GM18505 (cell line): ENCODE results near the gene DIS3L2.
A peak's percentile ranks its signal among the peaks of the same experiment; 100 is the strongest.

Source experiments
- ATAC-seq: cut with Tn5 transposase; IDR thresholded peaks from one replicate; pipeline ENCODE4 v1.9.1; 2021; ENCODE audit not compliant: unreplicated experiment
- POLR2A ChIP-seq: IDR thresholded peaks from 4 replicates; pipeline ENCODE4 v1.6.1; 2011; ENCODE audit warnings: borderline replicate concordance; ENCODE audit not compliant: insufficient read depth, insufficient read length; ENCODE audit errors: extremely low read depth

The DIS3L2 gene

DNA sequence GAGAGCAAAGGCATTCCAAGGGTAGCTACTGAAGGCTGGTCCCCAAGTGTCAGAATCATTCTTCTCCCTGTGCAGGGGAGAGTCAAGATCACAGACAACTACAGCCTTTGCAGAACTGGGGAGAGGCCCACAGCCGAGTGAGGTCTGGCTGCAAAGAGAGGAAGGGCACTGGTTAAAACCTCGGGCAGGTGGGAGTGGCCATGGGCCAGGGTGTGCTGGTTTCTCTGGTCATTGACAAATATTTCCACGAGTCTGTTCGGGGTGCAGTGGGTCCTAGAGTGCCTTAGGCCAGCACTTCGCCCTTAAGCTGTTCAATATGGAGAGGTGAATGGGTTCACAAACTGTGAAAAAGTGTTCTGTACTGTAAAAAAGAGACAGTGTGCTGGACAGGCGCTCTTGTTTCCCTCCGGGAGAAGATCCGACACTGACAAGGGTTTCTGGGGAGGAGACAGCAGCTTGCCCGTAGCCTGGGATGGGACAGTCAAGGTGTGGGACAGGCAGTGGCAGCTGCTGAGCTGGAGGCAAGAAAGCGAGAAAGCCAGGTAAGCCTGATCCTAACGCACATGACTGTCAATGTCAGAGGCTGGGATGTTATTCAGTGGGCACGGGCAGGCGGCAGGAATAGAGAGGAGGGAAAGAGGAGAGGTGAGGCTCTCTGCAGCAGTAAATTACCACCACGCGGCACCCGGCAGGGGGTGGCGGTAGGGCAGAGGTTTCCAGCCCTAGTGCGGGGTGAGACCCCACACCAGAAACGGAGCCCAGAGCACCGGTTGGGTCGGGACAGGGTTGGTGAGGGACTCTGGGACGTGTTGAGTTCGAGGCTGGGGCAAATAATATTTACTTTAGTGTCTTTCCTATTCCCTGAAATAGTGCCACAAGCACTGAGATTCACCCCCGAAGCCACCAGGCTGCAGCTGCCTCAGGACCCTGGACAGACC, 37.3 kb upstream of the DIS3L2 start:
- no peak for TF ChIP-seq POLR2A
- ATAC-seq = no peak

DNA sequence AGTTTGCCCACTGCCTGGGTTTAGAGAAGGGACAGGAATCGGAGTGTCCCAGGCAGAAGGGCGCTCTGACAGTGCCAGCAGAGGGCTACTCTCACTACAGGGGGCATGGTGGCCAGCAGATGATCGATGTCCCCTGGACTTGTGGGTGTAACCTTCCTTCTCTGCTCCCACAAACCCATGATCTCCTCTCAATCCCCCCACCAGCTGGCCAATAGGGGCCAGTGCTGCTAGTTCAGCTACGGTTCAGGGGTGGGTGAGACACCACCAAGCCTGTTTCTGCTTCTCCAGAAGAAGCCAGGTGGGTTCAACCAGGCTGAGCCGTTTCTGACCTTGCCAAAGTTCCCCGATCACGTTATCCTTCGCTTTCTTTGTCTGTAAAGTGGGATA, 36.6 kb upstream of the DIS3L2 start:
- ATAC-seq = no peak
- TF ChIP-seq POLR2A = no peak

DNA sequence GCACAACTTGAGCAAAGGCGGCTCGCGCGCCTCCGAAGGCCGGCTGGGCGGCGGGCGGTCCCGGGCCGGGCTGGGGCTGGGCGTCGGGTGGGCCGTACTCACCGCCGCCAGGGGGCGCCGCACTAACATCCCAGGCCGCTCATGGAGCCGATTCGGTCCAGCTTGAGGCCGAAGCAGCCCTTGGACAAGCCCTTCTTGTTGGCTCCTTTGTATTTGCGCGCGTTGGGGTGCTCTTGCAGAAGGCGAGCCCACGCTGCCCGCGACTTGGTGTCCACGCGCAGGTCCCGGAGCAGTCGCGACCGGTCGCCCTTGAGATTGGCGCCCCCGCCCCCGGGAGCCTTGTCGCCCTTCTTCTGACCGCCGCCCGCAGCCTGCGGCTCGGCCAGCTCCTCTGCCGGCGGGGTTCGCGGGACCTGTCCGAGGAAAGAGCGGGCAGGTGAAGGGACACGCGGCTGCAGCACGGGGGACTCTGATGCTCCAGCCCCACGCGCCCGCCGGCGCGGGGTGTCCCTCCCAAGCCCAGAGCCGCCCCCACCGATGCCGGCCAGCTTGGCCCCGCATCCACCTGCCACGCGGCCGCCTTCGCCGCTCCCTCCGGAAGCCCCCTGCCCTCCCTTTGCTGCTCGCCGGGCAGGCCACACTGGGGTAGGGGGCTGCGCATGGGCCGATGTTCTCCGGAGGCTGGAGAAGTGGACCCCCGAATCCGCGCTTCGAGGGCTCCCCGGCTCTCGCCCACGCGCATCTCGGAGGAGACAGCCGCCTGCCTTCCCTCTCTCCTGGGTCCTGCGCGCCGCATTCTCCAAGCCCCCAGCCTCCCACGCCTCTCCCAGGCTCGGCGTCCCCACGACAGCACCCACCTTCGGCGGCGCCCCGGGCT, 36.0 kb upstream of the DIS3L2 start:
- no peak for TF ChIP-seq POLR2A
- ATAC-seq = no peak

DNA sequence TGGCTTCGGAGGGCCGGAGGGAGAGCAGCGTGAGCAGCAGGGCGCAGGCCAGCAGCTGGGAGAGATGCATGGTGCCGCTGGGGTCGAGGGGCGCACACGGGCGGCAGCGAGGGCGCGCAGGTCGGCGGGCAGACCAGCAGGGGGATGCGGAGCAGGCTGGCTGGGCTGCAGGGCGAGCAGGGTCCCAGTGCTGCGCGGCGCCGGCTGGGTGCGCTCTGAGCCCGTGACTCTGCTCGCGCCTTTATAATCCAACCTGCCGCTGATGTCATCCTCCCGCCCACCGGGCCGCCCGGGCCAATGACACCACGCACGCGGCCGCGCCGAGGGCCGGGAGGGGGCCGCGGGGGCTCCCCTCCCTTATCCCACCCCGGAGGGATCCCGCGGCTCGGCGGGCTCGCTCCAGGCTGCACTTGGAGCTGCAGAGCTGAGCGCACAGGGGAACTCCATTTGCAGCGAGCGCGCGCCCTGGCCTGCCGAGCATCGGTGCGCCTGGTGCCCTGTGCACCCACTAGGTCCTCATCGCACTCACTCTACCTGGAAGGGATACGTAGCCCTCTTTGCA, 35.3 kb upstream of the DIS3L2 start, which contains the start of gene NPPC:
Gene NPPC (minus strand): TSS at position 217 of the 562 bp plus-strand sequence. CDS start 147 bp downstream, at position 70.
- TF ChIP-seq POLR2A = no peak
- ATAC-seq = peak; percentile 60

DNA sequence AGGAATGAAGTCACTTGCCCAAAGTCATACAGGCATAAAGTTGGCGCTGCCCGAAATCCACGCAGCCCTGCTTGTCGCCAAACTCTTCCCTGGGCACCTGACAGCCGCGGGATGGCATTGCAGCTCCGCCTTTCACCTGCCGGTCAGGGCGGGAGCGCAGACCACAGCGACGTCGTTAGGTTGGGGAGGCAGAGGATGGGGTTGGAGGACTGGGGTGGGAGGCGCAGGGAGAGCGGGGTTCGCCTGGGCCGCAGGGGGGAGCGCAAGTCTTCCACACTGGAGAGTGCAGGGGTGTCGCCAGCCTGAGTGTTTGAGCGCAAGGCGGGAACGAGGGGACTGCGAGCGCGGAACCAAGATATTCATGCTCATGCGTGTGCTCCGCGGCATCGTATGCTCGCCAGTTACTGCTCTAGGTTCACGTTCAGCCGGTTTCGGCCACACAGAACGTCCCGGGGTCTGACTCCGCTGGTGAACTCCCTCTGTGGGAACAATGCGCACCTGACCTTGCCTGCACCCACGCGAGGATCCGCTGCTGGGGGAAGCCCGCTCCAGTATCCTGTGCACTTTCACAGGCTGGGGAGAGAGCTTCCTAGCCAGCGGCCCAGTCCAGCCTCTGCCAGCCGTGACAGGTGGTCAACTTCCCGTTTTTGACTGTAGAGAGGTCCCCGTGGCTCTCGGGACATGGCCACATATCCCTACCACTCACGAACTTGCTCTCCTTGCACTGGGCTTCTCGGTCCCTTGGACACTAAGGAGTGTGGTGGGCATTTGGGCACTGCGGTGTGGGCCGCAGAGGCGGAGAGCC, 34.5 kb upstream of the DIS3L2 start:
- ATAC-seq = peak; percentile 41

DNA sequence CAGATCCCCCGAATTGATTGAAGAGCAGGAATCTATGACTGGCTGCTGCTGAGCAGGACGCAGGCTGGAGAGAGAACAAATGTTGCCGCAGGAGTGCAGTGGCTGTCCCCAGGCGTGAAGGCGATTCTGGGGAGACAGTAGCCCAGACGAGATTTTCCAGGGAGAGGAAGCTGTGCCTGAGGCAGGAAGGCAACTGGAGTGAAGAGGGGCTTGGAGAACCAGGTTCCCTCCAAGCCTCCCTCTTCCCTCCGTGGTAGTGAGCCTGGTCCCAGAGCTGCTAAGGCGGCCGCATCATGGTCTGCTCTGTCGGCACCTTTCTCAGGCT, 34.0 kb upstream of the DIS3L2 start:
- no peak for TF ChIP-seq POLR2A
- ATAC-seq = no peak

More for the DNA sequence above, 34.5 kb upstream of the DIS3L2 start:
- TF ChIP-seq POLR2A = no peak

DNA sequence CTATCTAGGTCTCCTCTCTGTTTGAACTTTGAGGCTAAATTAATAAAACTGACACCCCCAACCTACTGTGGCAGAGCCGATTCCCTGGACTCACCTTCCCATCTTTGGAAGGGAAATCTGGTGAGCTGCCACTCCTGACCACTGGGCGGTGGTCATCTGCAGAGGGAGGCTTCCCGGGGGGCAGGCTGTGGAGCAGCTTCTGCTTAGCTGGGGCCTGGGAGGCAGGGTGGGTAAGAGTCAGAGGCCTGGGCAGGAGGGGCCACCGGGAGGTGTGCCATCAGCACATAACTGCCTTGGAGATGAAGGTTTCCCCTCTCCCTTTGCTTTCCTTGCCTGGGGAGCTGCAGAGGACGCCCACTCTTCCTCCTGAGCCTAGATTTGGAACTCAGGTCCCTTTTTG, 33.0 kb upstream of the DIS3L2 start:
- no peak for ATAC-seq

DNA sequence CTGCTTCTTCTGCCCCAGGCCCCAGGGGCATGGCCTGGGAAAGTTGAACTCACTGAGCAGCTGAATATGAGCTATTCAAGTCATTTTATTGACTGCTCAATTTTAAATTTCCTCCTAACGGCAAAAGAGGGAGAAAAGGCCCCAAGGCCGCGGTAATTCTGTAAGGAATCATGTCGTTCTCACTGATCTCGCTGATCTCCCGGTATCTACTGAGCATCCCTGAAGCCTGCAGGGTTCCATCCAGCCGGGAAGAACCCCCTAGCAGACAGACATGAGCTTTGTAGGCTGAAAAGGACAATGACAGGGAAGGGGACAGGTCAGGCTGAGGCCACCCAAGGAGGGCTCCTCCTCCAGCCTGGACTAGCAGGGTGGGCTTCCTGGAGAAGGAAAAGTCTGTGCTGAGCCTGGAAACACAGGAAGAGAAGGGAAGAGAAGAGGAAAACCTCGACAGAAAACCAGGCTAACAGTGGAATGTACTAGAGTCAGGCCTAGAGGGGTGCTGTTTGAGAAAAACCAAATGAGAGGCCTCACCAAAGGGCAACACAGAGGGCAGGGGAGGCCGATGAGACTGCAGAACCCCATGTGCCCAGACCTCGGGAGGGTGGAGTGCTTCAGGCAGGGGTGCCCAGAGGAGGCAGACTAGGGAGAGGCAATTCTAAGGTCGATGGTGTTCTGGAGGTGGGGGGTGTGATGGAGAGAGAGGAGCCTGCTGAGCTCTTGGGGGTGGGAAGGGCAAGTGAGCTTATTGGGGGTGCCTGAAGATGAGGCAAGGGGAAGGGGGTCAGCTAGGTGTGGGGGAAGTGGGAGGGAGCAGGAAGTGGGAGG, 32.4 kb upstream of the DIS3L2 start:
- no peak for TF ChIP-seq POLR2A
- no peak for ATAC-seq

More for the DNA sequence above, 33.0 kb upstream of the DIS3L2 start:
- TF ChIP-seq POLR2A = no peak

DNA sequence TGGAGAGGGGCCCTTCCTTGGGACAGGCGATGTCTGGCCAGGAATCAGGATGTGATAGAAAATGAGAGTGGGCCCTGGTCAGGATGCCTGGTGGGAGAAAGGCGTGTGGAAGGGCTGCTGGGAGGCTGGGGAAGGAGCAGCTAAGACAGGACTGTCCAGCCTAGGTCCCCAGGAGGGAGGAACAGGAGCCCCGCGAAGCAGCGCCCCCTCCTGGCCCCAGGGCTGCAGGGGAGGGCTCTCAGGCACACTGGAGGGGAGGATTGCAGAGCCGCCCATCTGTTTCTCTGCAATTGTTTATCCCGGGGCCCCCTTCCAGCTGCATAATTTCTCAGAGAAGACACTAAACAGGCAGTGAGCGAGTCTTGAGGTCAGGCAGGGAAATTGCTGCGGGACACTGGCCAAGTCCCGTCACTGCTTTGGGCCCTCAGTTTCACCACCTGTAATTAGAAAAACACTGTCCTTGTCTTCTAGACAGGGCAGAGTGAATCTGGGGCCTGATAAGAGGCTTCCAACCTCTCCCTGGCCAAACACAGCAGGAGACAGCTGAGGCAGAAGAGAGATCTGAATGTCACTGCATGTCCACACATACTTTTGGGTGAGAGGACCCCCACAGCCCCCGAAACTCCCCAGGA, 31.4 kb upstream of the DIS3L2 start:
- TF ChIP-seq POLR2A = no peak
- no peak for ATAC-seq

DNA sequence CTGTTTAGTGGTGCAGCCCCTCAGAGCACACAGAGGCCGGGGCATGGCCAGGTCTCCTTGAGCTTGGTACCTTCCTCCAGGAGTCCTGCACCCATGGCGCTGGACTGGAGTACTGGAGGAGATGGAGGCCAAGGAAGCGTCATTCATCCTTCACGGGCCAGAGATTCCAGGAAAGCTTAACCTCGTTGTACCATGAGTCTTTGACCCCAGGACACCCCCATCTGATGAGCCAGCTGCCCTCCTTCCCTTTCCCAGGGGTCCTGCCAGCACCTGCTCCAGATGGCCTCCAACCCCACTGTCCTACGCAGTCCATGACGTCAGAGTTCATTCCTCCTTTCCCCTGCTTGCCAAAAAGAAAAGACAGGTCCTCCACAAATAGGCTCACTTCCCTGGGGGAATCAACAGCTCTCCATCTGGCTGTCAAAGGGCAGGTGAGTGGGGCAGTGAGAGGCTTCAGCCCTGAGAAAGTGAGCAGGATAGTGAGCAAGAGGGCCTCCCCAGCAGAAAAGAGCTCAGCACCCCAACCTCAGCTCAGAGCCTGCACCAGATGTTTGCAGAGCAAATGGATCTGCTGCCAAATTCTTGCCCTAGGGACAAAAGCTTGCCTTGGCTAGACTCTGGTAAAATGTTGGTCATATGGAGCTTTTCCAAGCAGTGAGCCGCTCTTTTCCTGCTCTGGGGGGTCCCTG, 30.8 kb upstream of the DIS3L2 start:
- ATAC-seq = no peak
- TF ChIP-seq POLR2A = no peak

DNA sequence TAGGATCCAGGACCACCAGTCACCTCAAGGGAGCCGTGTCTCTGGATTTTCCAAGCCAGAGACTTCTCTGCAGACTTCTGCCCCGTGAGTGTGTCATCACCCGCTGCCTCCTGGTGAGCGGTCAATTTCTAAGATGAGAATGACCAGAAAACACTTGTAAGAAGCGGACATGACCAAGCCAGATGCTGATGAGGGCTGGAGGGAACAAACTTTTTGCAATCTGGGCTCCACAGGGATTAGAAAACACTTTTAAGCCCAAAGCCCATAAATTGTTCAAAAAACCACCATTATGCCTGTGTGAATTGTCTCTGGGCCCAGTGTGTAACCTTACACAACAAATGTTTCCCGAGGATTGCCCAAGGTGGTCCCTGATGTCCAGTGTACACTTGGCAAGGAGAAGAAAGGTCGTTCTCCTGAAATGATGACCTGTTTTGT, 30.0 kb upstream of the DIS3L2 start:
- ATAC-seq = no peak
- no peak for TF ChIP-seq POLR2A

DNA sequence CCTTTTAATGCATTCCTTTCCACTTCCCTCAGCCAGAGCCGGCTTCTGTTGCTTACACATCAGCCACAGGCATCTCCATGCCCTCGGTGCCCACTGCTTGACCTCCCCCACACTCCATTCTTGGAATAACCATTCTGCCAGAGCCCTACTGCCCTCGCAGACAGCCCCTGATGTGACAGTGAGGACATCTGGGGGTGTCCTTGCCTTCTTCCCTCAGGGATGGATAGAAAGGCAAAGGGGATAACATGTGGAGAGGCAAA, 28.9 kb upstream of the DIS3L2 start:
- no peak for TF ChIP-seq POLR2A

More for the DNA sequence above, 28.9 kb upstream of the DIS3L2 start:
- no peak for ATAC-seq
